GM18507 (cell line): ENCODE results near the gene BUD13.
"Not testable (repeated sequence)": the region's sequence is repeated elsewhere in the genome, so short reads cannot be mapped to it uniquely, and the experiment has no call there.

ENCODE experiments used
- DNase-seq: peaks from one replicate; pipeline ENCODE4 v3.0.0; 2011; ENCODE audit warnings: low read depth; ENCODE audit not compliant: insufficient read length; ENCODE audit errors: extremely low spot score
- FAIRE-seq: peaks from 2 replicates; lab custom pipeline; 2011; peaks lifted over from hg19 to GRCh38; lab: Jason Lieb, UNC

Gene BUD13

GRCh38 chr11:116773203-116774097 is 663 bp upstream of the BUD13 start:
- DNase-seq, result no peak
- FAIRE-seq, result peak; percentile 64

DNA sequence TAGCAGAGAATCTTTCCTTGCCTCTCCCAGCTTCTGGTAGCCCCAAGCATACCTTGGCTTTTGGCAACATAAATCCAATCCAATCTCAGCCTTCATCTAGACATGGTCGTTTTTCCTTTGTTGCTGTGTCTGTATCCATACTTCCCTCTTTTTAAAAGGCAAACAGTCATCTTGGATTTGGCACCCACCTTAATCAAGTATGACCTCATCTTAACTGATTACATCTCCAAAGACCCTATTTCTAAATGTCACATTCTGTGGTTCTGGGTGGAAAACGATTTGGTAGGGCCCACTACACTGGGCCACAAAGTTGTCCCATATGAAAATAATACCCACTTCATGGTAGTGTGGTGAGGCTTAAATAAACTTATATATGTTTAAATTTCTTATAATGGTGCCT is 852 bp downstream of the BUD13 start:
- DNase-seq (no peak), FAIRE-seq (no peak)

DNA sequence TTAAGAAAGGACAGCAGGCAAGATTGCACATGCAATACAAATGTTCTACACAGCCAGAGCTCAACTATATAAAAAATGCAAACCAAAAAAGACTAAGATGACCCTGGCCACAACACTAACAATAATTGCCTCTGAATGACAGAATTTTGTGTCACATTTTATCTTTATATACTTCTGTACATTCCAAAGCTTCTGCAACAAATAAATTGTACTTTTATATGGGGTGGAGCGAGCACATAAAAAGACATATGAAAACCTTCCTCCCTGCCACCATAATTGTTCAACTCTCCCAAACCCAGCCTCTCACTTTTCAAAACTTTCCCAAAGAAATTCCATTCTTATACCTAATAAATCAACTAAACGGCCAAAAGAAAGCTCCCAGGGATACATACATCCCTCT is 10.7 kb downstream of the BUD13 start:
- no peak for DNase-seq
- FAIRE-seq, result no peak

GRCh38 chr11:116756044-116756443 is 16.7 kb downstream of the BUD13 start:
- DNase-seq, FAIRE-seq: not testable (repeated sequence)

GRCh38 chr11:116750070-116750718 is 22.6 kb downstream of the BUD13 start:
- no peak for DNase-seq
- no peak for FAIRE-seq

- no peak for DNase-seq
- no peak for FAIRE-seq
Measured at GRCh38 chr11:116742104-116742503, 30.7 kb downstream of the BUD13 start.

- DNase-seq, result no peak
- no peak for FAIRE-seq
Measured at GRCh38 chr11:116740741-116741140, 32.0 kb downstream of the BUD13 start.

- FAIRE-seq, result no peak
- DNase-seq, result no peak
Measured at GRCh38 chr11:116738975-116739374, 33.8 kb downstream of the BUD13 start.

- FAIRE-seq, result no peak
Measured at GRCh38 chr11:116736763-116737162, 36.0 kb downstream of the BUD13 start.

GRCh38 chr11:116733969-116734508 is 38.7 kb downstream of the BUD13 start:
- DNase-seq (no peak), FAIRE-seq (no peak)

More at GRCh38 chr11:116736763-116737162, 36.0 kb downstream of the BUD13 start:
- no peak for DNase-seq

DNA sequence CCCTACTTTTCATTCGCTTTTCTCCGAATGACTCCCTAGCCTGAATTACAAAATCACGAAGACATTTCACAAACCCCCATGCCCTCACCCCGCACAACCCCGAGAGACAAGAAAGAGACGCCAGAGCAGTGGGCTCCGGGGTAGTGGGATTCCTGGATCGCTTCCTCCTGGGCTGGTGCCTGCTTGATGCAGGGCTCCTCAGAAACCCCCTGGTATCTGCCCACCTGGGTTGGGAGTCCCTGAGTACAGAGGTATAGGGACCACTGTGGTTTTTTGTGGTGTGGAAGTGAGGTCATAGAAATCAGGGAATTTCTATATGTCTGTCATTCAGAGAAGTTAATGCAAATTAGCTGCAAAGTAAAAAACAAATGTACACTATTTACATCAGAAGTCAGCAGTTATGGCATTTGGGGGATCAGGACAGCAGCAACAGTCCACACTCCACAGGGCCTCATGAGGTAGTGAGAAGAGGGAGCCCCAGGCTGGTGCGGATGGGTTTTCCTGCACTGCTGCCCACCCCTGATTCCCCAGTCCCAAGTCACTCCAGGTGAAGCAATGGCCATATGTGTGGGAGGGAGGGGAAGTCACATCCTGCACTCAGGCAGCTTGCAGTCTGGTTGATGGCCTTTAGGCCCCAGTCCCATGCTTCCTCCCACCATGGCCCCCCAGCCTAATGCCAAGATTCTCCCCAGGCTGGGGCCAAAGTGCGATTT is 39.6 kb downstream of the BUD13 start:
- FAIRE-seq, result peak; percentile 12
- DNase-seq, result no peak

- FAIRE-seq, result peak; percentile 92
- peak; percentile 77 for DNase-seq
Measured at GRCh38 chr11:116732271-116733042, 40.3 kb downstream of the BUD13 start.

GRCh38 chr11:116731821-116732220 is 41.0 kb downstream of the BUD13 start:
- FAIRE-seq, result no peak

DNA sequence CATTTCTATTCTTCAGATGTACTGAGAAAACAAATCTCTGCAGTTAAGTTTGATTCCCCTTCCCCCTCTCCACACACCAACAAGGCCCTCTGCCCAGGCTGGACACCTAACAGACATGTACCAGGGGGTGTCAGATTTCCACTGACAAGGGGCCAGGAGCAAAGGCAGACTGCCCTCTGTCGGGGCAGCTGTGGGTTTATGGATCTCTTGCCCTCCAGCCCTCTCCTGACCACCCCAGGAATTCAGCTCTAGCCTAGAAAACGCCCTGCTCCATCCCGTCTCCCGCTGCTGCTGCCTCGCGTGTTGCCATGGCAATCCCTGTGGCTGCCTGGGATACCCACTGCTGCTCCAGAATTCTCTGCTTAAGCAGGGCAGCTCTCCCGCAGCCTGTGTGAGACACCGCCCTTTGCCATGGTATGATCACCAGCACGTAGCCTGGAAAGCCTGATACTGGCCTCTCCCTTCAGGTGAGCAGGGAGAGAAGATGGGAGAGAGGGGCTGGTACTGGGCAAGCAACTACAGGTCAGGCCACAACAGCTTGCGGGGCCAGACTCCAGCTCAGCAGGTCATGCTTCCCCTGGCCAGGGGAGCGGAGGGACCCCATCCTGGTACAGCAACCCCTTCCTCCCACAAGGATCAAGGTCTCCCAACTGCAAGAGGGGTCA is 41.6 kb downstream of the BUD13 start:
- DNase-seq (no peak), FAIRE-seq (no peak)

More at GRCh38 chr11:116731821-116732220, 41.0 kb downstream of the BUD13 start:
- DNase-seq, result no peak

GRCh38 chr11:116730601-116731000 is 42.2 kb downstream of the BUD13 start:
- DNase-seq (no peak), FAIRE-seq (no peak)

DNA sequence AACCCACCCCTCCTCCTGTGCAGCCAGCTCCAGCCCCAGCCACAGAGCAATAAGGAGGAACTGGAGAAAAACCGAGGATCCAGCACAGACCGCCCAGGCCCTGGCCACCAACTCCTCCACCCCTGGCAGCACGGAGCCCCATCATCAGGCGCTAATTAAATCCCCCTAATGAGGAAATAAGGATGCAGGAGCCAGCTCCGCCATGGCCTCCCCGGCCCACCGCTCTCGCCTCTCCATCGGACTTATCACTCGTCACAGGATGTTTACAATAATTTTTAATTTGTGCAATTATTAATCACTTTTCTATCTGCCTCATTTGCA is 42.6 kb downstream of the BUD13 start:
- DNase-seq (no peak), FAIRE-seq (no peak)

GRCh38 chr11:116729501-116730240 is 43.1 kb downstream of the BUD13 start:
- DNase-seq (no peak), FAIRE-seq (no peak)

GRCh38 chr11:116727990-116728389 is 44.8 kb downstream of the BUD13 start:
- DNase-seq (no peak), FAIRE-seq (no peak)
